ENCODE measurements around the gene TOMM6.
A peak's percentile ranks its signal among the peaks of the same experiment; 100 is the strongest.

TOMM6 gene

DNA sequence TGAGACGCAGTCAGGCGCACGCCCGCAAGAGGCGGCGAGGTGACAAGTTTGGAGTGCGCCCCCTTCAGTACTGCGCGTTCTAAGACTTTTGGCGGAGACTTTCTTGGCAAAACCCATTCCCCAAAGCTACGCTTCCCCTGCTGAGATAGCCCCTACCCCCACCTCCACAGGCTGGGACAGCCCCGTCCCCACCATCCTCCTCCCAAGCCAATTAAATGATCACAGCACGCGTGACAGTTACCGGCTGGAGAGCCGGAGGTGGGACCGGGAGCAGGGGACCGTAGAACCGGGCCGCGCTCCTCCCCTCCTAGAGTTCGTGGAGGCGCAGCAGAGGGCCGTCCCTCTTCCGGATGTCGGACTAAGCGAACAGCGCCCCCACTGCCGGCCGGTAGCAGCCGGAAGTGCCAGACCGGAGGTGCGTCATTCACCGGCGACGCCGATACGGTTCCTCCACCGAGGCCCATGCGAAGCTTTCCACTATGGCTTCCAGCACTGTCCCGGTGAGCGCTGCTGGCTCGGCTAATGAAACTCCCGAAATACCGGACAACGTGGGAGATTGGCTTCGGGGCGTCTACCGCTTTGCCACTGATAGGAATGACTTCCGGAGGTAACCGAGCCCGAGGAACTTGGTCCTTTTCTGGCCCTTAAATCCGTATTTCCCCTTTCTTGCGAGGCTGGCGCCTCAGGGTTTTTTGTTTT, at the start of gene TOMM6:
TOMM6 (plus strand) TSS at position 476 of the 699 bp plus-strand sequence; CDS start at position 480, 4 bp downstream.
- DNase-seq (ENCODE audit: low spot score) = peak; percentile 95

DNA sequence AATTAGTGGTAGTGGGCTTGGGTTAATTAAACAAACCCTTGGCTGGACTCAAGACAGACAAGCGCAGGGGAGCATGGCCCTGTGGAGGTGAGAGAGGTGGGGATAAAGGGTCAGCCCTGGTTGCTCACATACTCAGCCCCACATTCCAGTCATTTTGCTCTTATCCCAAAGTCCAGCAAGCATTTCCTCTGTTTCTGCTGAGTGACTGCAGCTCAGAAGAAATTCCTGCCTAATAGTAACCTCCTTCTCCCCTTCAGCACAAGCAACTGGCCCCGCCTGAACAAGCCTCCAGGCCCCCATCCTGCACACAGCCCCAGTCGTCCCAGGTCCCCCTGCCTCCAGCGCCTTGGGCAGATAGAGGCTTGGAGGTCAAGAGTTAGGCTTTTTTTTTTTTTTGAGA, 48.5 kb upstream of the TOMM6 start:
- DNase-seq (ENCODE audit: low spot score) = no peak

DNA sequence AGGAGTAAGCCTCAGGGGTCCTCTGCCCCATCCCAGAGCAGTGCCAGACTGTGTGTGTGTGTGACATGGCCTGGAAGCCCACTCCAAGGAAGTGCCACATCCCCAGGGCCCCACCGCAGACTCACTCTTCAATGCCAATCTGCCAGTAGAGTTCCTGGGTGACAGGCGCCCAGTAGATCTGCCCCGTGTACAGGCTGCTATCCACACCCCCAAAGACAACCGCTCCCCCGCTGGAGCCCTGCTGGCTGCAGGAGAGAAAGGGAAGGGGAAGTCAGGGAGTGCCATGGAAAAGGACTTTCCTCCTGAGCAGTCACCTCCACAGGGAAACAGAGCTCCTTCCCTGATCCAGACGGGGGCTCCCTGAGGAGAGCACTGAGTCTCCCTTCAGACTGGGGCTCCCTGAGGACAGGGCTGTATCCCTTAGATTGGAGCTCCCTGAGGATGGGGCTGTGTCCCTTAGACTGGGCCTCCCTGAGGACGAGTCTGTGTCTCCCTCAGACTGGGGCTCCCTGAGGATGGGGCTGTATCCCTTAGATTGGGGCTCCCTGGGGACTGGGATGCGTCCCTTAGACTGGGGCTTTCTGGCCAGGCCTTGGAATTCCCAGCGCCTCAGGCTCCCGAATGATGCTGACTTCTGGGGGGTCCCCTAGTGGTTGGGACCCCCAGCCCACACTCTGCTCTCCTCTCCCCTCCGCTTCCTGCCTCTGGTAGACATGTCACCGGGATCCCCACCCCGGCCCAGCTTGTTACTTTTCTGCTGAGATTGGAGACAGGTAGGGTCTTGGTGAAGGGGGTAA, 46.9 kb upstream of the TOMM6 start:
- DNase-seq (ENCODE audit: low spot score) = no peak

DNA sequence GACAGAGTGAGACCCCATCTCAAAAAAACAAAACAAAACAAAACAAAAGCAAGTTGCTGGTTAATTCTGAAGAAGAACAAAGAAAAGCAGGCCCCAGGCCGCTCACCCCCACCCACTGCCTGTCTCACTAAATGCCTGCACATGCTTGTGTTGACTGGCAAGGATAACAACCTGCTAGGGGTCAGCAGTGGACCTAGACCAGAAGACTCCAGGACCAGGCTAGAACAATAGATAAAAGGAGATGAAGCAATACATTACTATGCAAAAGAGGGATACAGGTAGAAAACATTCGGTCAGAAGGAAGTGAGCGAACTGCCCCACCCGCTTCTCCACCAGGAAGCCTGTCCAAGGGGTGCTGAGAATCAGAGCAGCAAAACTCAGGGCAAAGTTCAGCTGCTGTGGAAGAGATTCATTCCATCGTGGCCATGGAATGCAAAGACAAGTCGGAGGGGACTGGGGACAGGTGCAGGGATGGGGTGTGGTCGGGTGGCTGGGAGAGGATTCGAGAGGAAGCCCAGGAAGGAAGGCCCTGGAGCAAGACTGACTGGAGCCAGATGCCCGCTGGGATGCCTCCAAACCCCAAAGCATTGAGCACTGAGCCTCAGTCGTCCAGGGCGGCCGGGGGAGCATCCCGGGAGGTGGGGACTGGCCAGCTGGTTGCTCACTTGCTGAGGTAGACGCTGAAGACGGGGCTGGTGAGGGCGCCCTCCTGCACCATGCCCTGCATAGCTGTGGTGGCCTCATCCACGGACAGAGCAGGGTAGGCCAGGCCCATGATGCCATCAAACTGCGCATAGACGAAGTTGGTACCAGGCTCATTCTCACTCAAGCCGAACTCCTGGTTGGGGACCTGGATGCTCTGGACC, 45.6 kb upstream of the TOMM6 start:
- DNase-seq (ENCODE audit: low spot score) = no peak

DNA sequence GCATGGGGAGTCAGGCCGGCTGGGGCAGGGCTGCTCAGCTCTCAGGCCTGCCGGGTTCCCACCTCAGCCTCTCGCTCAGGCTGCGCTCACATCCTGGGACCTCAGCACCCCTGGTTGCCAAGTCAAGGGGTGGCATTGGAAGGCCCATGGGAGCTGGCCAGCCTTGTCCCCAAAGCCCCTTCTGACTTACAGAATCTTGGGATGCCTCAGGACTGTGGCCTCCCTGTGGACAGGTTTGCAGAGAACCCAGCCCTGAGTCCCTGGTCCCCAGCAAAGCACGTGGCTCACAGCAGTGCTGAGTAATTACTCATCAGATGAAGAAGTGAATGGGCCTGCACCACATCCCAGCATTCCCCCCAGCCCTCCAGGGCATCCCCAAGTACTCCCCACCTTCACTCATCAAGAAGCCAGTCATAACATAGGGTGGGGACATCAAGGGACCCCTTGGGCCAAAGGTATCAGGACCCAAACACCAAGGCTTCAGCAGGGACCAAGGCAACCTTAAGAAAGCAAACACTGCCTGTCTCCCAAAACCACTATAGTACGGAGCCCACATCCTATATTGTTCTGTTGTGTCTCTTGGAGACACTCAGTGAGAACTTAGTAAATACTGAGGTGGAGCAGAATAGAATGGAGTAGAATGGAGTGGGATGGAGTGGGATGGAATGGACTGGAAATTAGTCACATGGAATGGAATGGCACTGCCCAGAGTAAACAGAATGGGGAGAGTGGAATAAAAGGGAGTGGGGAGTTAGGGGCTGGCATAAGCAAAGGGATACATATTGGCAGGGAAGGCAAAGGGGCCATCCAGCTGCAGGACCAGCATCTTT, 43.9 kb upstream of the TOMM6 start:
- DNase-seq (ENCODE audit: low spot score) = no peak

DNA sequence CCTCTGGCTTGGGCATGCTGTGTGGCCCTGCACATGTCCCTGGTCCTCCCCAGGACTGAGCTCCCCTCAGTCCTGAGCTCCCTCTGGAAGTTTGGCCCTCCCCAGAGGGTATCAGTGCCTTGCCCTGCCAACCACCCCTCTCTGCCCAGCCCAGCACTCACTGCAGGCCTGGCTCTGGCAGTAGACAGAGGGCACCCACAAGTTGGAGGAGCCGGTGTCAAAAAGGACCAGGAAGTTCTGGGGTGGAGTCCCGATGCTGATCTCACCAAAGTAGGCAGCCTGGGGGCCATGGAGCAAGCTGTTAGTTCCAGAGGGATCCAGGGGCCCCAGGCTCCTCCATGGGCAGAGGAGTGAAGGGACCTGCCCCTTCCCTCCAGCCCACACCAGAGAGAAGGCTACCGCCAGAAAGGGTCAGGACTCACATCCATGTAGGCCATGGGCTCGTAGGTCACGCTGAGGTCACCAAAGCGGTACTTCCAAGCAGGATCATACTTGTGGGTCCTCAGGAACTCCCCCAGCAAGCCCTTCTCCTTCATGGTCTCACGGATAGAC, 43.2 kb upstream of the TOMM6 start:
- DNase-seq (ENCODE audit: low spot score) = no peak

DNA sequence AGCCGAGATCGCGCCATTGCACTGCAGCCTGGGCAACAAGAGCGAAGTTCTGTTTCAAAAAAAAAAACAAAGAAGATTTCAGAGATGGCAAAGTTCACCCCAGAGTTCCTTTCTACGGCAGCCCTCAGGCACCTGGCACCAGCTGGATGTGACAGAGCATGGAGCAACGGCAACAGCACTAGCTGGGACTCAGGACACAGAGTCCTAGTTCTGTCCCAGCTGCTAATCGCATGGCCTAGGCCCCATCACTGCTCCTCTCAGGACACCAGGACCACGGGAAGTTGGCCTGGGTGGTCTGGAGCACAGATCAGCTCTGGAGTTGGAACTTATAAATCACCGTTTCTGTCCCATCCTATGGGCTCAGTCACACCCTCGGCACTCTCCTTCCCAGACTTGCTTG, 41.4 kb upstream of the TOMM6 start:
- DNase-seq (ENCODE audit: low spot score) = no peak

DNA sequence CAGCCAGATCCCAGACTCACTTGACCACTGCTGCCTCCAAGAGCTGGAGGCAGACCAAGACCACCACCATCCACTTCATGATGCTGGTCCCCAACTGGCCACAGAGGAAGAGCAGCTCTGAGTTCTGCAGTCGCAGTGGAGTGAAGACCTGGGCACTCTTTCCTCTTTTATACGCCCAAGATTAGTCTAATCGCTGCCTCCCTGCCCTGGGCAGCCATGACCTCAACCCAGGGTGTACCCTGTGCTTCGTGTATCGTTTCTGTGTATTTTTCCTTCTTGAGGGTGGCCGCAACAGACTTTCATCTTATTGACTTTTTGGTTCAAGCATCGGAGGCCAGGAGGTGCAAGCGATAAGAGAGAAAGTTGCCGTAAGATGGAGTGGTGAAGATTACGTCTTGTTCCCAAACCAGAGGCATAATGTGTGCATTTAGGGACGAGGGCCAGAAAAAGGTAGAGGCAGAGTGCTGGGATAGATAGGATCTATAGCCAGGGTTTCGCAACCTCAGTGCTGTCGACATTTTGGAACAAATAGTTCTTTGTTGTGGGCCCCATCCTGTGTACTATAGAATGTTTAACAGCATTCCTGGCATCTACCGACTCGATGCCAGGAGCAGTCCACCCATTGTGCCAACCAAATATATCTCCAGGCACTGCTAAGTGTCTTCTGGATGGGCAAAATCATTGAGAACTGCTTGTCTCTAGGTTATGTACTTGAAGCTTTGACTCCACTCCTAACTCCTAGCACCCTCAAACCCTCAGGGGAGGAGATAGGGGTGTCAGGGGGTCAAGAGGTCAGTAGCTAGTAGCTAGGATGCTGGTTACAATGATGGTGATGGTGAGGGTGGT, 40.0 kb upstream of the TOMM6 start, which contains the start of gene PGC:
PGC (minus strand) TSS at position 142 of the 846 bp plus-strand sequence; CDS start at position 79, 63 bp downstream.
- DNase-seq (ENCODE audit: low spot score) = no peak

DNA sequence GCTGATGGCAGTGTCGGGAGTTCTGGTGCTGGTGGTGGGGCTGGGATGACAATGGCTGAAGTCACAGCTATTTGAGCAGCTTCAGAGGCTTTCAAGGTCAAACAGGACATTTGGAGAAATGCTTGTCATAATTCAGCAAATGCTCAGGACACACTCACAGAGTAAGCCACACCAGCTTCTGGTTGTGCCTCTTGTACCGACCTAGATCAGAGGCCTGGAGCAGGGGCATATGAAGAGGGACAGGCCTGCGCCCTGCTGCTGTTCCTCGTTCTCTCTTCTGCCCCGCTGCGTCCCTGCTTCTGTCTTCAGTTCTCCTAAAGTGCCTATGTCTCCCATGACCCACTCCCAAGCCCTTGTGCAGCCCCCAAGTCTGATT, 39.4 kb upstream of the TOMM6 start:
- no peak for DNase-seq (ENCODE audit: low spot score)

DNA sequence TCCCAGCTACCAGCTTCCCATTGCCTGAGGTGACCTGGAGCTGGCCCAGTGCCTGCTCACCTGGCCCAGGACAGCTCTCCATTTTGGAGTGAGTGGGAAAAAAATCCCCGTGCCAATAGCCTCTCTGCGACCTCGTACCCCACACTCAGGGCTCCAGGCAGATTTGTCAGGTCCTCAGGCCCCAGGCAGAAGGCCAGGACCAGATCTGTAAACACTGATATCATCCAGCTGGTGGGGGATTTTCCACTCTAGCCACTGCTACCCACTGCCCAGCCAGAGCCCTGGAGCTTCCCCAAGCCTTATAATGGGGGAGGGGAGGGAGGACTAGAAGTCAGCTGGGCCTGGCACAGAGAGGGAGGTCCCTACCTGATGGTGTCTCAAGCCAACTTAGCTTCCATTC, 39.0 kb upstream of the TOMM6 start:
- no peak for DNase-seq (ENCODE audit: low spot score)

DNA sequence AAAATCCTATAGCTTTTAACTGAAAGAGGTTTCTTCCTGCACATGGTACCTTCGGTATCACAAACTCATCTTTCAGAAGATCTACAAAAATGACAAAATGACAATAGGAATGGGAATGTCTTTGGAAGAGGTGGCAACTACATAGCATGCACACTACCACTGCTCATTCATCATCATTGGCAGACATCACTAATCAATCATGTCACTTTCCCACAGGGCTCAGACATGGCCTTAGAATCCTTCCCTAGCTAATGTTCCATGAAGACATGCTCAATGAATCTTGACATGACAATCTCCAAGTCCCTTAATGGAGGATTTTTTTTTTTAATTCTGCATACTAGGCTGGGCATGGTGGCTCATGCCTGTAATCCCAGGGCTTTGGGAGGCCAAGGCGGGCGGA, 37.1 kb upstream of the TOMM6 start:
- no peak for DNase-seq (ENCODE audit: low spot score)

DNA sequence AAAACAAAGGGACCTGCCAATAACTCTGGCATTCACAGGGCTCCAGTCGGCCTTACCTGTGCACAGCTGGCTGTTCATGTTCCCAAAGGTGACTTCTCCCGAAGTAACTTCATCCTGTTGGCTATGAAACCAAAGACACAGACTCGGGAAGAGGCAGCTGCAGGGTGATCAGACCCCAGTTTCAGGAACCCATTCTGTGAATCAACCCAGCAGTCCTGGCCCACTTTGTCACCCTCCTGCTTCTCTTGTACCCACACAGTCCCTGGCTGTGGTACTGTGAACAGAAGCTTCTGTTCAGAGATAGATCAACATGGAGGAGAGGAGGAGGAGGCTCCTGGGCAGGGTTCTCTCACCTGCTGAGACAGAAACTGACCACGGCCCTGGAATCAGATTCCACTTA, 31.6 kb upstream of the TOMM6 start:
- DNase-seq (ENCODE audit: low spot score) = no peak

DNA sequence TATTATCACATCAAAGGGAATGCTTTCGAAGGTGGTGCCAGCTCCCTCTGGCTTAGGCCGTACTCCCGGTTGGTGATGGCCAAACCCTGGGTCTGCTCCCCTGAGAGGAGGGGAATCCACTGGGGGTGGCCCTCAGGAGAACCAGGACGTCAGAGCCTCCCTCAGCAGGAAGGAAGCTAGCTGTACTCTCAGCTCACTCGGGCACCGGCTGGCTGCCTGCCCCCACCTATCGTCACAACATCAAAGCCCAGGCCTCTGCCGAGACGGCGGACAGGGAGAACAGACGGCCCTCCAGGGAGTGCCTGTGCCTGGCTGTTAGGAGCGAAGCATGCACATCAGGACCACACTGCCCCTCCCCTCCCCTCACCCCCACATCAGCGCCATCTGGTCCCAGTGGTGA, 31.1 kb upstream of the TOMM6 start:
- no peak for DNase-seq (ENCODE audit: low spot score)

DNA sequence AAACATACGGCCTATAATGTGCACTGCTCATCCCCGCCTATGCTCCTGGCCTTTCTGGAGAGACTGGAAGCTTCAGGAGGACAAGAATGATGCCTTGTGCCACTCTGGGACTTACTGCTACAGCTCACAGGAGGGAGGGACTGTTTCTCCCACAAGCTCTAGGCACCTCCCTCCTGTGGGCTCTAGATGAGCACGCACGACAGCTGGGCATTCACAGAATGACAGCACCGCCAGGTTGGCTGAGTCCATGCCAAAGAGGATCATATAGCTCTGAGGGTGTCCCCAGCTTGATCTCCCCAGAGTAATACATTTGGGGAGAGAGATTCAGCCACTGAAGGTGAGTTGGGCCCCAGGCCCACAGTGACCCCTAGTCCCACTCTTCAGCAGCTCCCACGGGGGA, 30.2 kb upstream of the TOMM6 start:
- DNase-seq (ENCODE audit: low spot score) = no peak

DNA sequence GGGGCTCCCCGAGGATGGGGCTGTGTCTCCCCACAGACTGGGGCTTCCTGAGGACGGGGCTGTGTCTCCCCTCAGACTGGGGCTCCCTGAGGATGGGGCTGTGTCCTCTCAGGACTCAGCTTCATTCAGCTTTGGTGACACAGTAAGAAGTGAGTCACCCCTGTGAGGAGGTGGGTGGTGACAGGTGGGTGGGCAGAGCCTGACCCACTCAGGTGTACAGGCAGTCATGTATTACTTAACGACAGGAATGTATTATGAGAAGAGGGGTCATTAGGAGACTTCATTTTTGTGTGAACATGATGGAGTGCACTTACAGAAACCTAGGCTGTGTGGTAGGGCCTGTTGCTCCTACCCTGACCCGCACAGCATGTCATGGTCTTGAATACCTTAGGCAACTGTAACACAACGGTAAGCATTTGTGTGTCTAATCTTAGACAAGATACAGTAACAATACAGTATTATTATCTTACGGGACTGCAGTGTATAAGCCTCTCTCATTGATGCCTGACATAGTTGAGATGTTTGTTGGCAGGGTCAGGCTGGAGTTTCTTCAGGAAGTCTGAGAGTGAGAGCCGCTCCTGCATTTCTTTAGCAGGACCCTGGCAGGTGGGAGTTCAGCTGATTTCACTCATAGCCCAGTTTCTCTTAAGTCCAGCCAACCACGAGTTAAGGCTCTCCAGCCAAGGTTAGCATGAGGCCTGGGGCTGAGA, 29.4 kb upstream of the TOMM6 start:
- no peak for DNase-seq (ENCODE audit: low spot score)

DNA sequence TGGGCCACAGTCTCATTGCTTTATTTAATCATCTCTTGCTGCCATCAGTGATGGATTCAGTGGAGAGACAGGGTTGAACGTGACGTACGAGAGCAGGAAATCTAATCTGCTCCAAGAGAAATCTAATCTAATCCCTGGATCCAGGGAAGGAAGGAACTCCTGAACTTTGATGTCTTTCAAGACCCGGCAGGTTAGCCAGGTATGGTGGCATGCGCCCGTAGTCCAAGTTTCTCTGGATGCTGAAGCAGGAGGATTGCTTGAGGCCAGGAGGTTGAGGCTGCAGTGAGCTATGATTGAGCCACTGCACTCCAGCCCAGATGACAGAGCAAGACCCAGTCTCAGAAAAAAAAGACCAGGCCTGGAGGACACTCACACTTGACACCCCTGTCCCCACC, 28.9 kb upstream of the TOMM6 start:
- DNase-seq (ENCODE audit: low spot score) = no peak

DNA sequence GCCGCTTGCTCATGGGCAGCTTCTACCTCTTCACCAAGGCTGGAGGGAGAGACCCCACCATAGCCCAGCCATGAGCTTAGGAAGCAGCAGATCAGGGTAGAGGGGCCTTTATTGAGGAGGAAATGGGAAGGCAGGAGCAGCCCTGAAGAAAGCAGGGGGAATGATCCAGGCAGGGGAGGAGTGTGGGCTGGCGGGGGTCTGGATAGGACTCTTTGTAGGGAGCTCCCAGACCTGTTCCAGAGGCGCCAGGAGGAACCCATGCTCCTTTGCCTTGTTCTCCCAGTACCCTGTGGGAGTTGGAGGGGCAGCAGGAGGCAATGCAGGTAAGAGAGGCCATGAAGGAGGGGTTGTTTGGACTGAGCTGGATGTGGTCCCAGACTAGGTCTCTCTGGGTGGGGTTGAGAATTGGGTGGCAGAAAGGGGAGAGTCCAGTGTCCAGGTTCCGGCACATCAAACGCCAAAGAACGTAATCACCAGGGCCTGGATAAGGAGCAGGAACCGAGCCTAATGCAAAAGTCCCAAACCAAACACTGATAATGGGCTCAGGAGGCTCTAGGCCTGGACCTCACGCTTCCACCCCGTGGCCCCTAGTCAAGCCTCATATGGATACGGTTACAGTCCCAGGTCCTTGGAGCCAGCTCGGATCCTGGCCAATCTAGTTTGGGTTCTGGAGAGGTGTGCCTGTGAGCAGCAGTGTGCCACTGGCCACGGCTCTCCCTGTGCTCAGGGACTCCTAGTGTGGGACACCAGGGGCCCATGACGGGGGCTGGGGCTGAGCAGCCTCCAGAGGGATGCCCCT, 28.2 kb upstream of the TOMM6 start:
- DNase-seq (ENCODE audit: low spot score) = no peak

DNA sequence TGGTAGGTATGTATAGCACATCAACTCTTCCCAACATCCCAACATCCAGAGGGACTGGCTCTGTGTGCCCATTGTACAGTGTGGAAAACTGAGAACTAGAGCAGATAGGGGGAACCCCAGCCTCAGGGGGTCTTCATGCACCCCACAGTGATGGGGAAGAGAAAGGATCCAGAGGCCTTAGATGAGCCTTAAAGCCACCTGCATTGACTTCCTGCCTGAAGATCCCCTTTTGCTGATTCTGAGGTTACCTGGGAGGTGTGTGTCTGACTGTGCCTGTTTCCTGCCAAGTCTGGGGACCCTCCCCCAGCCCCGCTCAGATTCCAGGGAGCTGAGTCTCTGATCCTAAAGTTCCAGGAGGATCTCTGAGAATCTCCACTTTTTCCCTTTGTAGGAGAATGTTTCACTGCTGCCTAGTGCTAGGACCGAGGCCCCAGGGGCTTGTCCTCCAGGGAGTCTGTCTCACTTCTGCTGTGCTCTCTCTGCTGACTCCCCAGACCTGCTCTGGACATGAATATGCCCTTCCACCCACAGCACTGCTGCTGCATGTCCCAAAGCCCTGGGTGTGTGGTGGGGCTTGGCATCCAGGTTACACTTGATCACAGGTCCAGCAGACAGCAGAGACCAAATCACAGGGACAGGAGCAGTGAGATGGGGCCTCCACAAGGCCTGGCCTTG, 27.5 kb upstream of the TOMM6 start:
- no peak for DNase-seq (ENCODE audit: low spot score)

Measured in Ammon's horn (tissue), 1 donor.